Brain microvascular endothelial cell (primary cell): ENCODE data around the gene DGKB.

ENCODE experiments used
- DNase-seq: peaks from one replicate; pipeline ENCODE4 v3.0.0-alpha.2; 2020
- H3K27ac ChIP-seq: fragments of 250-450 bp; sonication (Bioruptor Pico); 2 replicates; pipeline ENCODE4 v1.5.1; 2020; ENCODE audit warnings: mild to moderate bottlenecking, moderate library complexity
- H3K27me3 ChIP-seq: fragments of 250-450 bp; sonication (Bioruptor Pico); replicated peaks from 2 replicates; pipeline ENCODE4 v1.5.1; 2020; ENCODE audit warnings: mild to moderate bottlenecking
- H3K36me3 ChIP-seq: fragments of 250-450 bp; sonication (Bioruptor Pico); replicated peaks from 2 replicates; pipeline ENCODE4 v1.5.1; 2020; ENCODE audit warnings: mild to moderate bottlenecking
- H3K4me3 ChIP-seq: 2 replicates; pipeline ENCODE4 v1.5.1; 2011; ENCODE audit warnings: low read depth, mild to moderate bottlenecking, control low read depth, low read length, moderate library complexity
- CTCF ChIP-seq: IDR thresholded peaks from 2 replicates; pipeline ENCODE4 v1.5.1; 2011; ENCODE audit warnings: low read depth, mild to moderate bottlenecking, moderate library complexity, low read length, control low read depth, inconsistent platforms; ENCODE audit errors: missing control alignments
- in situ Hi-C: cut with HindIII; loops from 2 replicates; pipeline ENCODE4 v1.10.0; 2017; ENCODE audit warnings: low sequenced_read_pairs, low pct_ligation_motif_present

DGKB gene

DNA sequence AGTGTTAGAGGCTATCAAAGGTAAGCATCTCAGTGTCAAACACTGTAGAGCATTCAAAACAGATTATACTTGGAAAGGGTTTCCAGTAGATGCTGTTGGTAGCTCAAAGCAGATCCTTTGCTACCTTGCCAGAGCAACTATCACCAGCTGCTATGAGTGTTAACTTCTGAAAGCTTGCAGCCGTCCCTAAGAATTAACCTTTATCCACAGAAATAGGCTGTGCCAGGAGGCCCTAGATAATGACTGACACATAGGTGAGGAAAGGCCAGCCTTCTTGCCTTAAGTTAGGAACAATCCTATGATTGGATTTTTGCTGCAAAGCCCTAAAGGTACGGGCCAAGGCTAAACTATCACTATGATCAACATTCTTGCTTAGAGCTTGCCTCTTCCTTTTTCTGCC is 263.2 kb downstream of the DGKB start:
- no peak for TF ChIP-seq CTCF
- Histone ChIP-seq H3K36me3 (no peaks in the 10 kb centered on the region), H3K27me3 (no peaks in the 10 kb centered on the region), H3K27ac (no peak overlapping the region), H3K4me3 (no peak overlapping the region)
- no peak for DNase-seq
- in situ Hi-C loops, result no loop called here

- no peak for TF ChIP-seq CTCF
Observed at GRCh38 chr7:14637968-14638367, 264.6 kb downstream of the DGKB start.

GRCh38 chr7:14635955-14636354 is 266.6 kb downstream of the DGKB start:
- DNase-seq, result no peak
- no peaks in the 10 kb centered on the region for H3K27me3 ChIP-seq
- in situ Hi-C loops, result no loop called here
- no peak overlapping the region for H3K27ac ChIP-seq
- TF ChIP-seq CTCF, result no peak
- no peaks in the 10 kb centered on the region for H3K36me3 ChIP-seq
- no peak overlapping the region for H3K4me3 ChIP-seq

More at GRCh38 chr7:14637968-14638367, 264.6 kb downstream of the DGKB start:
- no peak for DNase-seq
- Histone ChIP-seq H3K27me3 (no peaks in the 10 kb centered on the region), H3K36me3 (no peaks in the 10 kb centered on the region), H3K4me3 (no peak overlapping the region), H3K27ac (no peak overlapping the region)
- in situ Hi-C loops, result no loop called here

- no peak for DNase-seq
- no peak for TF ChIP-seq CTCF
- no peaks in the 10 kb centered on the region for H3K36me3 ChIP-seq
- no peak overlapping the region for H3K27ac ChIP-seq
- in situ Hi-C loops, result no loop called here
- H3K4me3 ChIP-seq, result no peak overlapping the region
- no peaks in the 10 kb centered on the region for H3K27me3 ChIP-seq
Observed at GRCh38 chr7:14630048-14630447, 272.5 kb downstream of the DGKB start.

GRCh38 chr7:14628516-14628915 is 274.0 kb downstream of the DGKB start:
- H3K36me3 ChIP-seq, result no peaks in the 10 kb centered on the region
- H3K27ac ChIP-seq, result no peak overlapping the region
- H3K27me3 ChIP-seq, result no peaks in the 10 kb centered on the region
- no peak overlapping the region for H3K4me3 ChIP-seq
- in situ Hi-C loops, result no loop called here
- no peak for DNase-seq
- no peak for TF ChIP-seq CTCF

- Histone ChIP-seq H3K27ac (no peak overlapping the region), H3K36me3 (no peaks in the 10 kb centered on the region), H3K4me3 (no peak overlapping the region), H3K27me3 (no peaks in the 10 kb centered on the region)
- no peak for TF ChIP-seq CTCF
- DNase-seq, result no peak
- in situ Hi-C loops, result no loop called here
Observed at GRCh38 chr7:14626076-14626475, 276.5 kb downstream of the DGKB start.
